Breast epithelium (tissue), 4 donors: ENCODE results near the gene CMTM3. TPM values are rescaled to one million over a fixed set of nuclear protein-coding genes. Genes with fewer than 3 reads are reported as not detected.
"Not testable (repeated sequence)": the region's sequence is repeated elsewhere in the genome, so short reads cannot be mapped to it uniquely, and the experiment has no call there.

ENCODE experiments used
- DNase-seq, 2 donors: peaks; one replicate each; pipeline ENCODE4 v3.0.0-alpha.2; 2019; ENCODE audit warnings: low spot score in 2 of 2
- H3K27ac ChIP-seq, 2 donors: fragments of 200-600 bp; sonication (generic) in 1 of 2; one replicate each; pipeline ENCODE4 v1.5.1; 2016 to 2019; ENCODE audit warnings: mild to moderate bottlenecking in 1 of 2
- H3K27me3 ChIP-seq, 2 donors: fragments of 200-600 bp; sonication (generic) in 1 of 2; one replicate each; pipeline versions ENCODE4 v1.5.1 to v1.6.0; 2017 to 2019; ENCODE audit warnings: control low read depth in 1 of 2, mild to moderate bottlenecking in 1 of 2
- H3K36me3 ChIP-seq: fragments of 200-600 bp; one replicate; pipeline ENCODE4 v1.5.1; 2019
- H3K4me1 ChIP-seq, 2 donors: fragments of 200-600 bp; sonication (generic); one replicate each; pipeline ENCODE4 v1.5.1; 2016 to 2019; ENCODE audit warnings: control low read depth in 1 of 2
- H3K4me3 ChIP-seq, 3 donors: fragments of 200-600 bp; sonication (generic); 1 replicate in 2 of 3; 2 replicates in 1 of 3; pipeline ENCODE4 v1.5.1; 2016 to 2019; ENCODE audit warnings: mild to moderate bottlenecking in 3 of 3, moderate library complexity in 2 of 3
- H3K9me3 ChIP-seq, 2 donors: fragments of 200-600 bp; sonication (generic) in 1 of 2; one replicate each; pipeline ENCODE4 v1.5.1; 2016 to 2019; ENCODE audit warnings: control low read depth in 1 of 2
- CTCF ChIP-seq, 3 donors: fragments of 450-650 bp; IDR thresholded peaks; one replicate each; pipeline ENCODE4 v1.5.1; 2016 to 2017; ENCODE audit warnings: antibody characterized with exemption in 3 of 3, mild to moderate bottlenecking in 3 of 3, moderate library complexity in 3 of 3
- POLR2A ChIP-seq: fragments of 450-650 bp; IDR thresholded peaks from one replicate; pipeline ENCODE4 v1.6.1; 2016; ENCODE audit warnings: antibody characterized with exemption, mild to moderate bottlenecking, moderate library complexity
- POLR2AphosphoS5 ChIP-seq, 3 donors: sonication (generic); formaldehyde crosslinking; IDR thresholded peaks; one replicate each; pipeline ENCODE4 v1.6.1; 2017; ENCODE audit warnings: antibody characterized with exemption in 3 of 3
- intact Hi-C: fragments of 100-400 bp; cut with DNase I; formaldehyde crosslinking; loops from one replicate; pipeline ENCODE4 v1.15.1; 2023; ENCODE audit warnings: low total_unique reads
- total RNA-seq, 3 donors: library from RNA; depleted of rRNA; stranded (reverse); fragments of >200 nt; gene quantifications; one replicate each; pipeline ENCODE4 v1.1.0, GENCODE V29; 2016

The CMTM3 gene
- total RNA-seq, 3 donors from 2014 or later, result 19.5 to 54.9 (median 25.2) TPM

- Histone ChIP-seq H3K27ac (peak overlapping the region; percentile 77 to 78), H3K9me3 (no peaks in the 10 kb centered on the region), H3K27me3 (no peaks in the 10 kb centered on the region), H3K4me1 (peaks cover 3 to 14% of the 10 kb centered on the region in 2 donors), H3K36me3 (peaks cover 6% of the 10 kb centered on the region), H3K4me3 (no peak overlapping the region)
- intact Hi-C loops, result loop anchor here (5.0 kb wide), 1 partner anchor 437 kb away; no protein-coding TSS in a partner anchor
- no peak for DNase-seq
- TF ChIP-seq POLR2A, result no peak
- no peak for TF ChIP-seq POLR2AphosphoS5 (IDR thresholded peaks at IDR 0.05)
- no peak for TF ChIP-seq CTCF (IDR thresholded peaks at IDR 0.05)
Observed at GRCh38 chr16:66609139-66609510, 4.6 kb downstream of the CMTM3 start.

- Histone ChIP-seq H3K27ac (peak overlapping the region in 1 of 2 donors; percentile 9), H3K4me1 (peaks cover 3 to 14% of the 10 kb centered on the region in 2 donors), H3K27me3 (no peaks in the 10 kb centered on the region), H3K36me3 (peaks cover 6% of the 10 kb centered on the region), H3K4me3 (no peak overlapping the region), H3K9me3 (no peaks in the 10 kb centered on the region)
- TF ChIP-seq POLR2A, result no peak
- no peak for TF ChIP-seq CTCF (IDR thresholded peaks at IDR 0.05)
- no peak for TF ChIP-seq POLR2AphosphoS5 (IDR thresholded peaks at IDR 0.05)
- DNase-seq, result no peak
- intact Hi-C loops, result no loop called here
Observed at GRCh38 chr16:66610111-66610820, 5.8 kb downstream of the CMTM3 start.

GRCh38 chr16:66611911-66612310 lies 7.4 kb downstream of the CMTM3 start:
- H3K9me3 ChIP-seq, intact Hi-C loops, DNase-seq, H3K27ac ChIP-seq, H3K4me3 ChIP-seq, H3K36me3 ChIP-seq, H3K4me1 ChIP-seq, H3K27me3 ChIP-seq: not testable (repeated sequence)

GRCh38 chr16:66612422-66612821 lies 7.9 kb downstream of the CMTM3 start:
- H3K36me3 ChIP-seq, result peaks cover 6% of the 10 kb centered on the region

GRCh38 chr16:66614161-66614802 lies 9.8 kb downstream of the CMTM3 start:
- H3K36me3 ChIP-seq, result peaks cover 6% of the 10 kb centered on the region
- H3K4me1 ChIP-seq, result peaks cover under 1 to 4% of the 10 kb centered on the region in 2 donors
- TF ChIP-seq POLR2A, result no peak
- TF ChIP-seq CTCF (IDR thresholded peaks at IDR 0.05), result no peak
- TF ChIP-seq POLR2AphosphoS5 (IDR thresholded peaks at IDR 0.05), result no peak
- H3K4me3 ChIP-seq, result no peak overlapping the region
- H3K27ac ChIP-seq, result no peak overlapping the region
- DNase-seq, result no peak
- no peaks in the 10 kb centered on the region for H3K27me3 ChIP-seq
- H3K9me3 ChIP-seq, result no peaks in the 10 kb centered on the region
- intact Hi-C loops, result no loop called here

More at GRCh38 chr16:66612422-66612821, 7.9 kb downstream of the CMTM3 start:
- Histone ChIP-seq H3K27ac (no peak overlapping the region), H3K4me3 (no peak overlapping the region), H3K4me1 (peaks cover 3 to 7% of the 10 kb centered on the region in 2 donors), H3K9me3 (no peaks in the 10 kb centered on the region), H3K27me3 (no peaks in the 10 kb centered on the region)
- no peak for DNase-seq
- intact Hi-C loops, result no loop called here
- TF ChIP-seq POLR2AphosphoS5 (IDR thresholded peaks at IDR 0.05) (no peak), POLR2A (no peak), CTCF (IDR thresholded peaks at IDR 0.05) (no peak)
